ENCODE measurements around the gene OR7G2.

The OR7G2 gene

GRCh38 chr19:9128171-9128570 lies 20.9 kb upstream of the OR7G2 start:
- no peak for TF ChIP-seq CTCF (IDR thresholded peaks at IDR 0.05; ENCODE audit: borderline replicate concordance, control extremely low read depth, extremely low read depth, insufficient read depth, missing control alignments)
- no peak for DNase-seq (ENCODE audit: low spot score)
- in situ Hi-C loops (cut with MboI; ENCODE audit: low sequenced_read_pairs, unreplicated experiment) = no loop called here

GRCh38 chr19:9126900-9127405 lies 19.7 kb upstream of the OR7G2 start, which contains the start of gene OR7G3:
OR7G3 (minus strand) TSS chr19:9126950; CDS start chr19:9126950, 0 bp downstream.
- in situ Hi-C loops (cut with MboI; ENCODE audit: low sequenced_read_pairs, unreplicated experiment) = no loop called here
- no peak for TF ChIP-seq CTCF (IDR thresholded peaks at IDR 0.05; ENCODE audit: borderline replicate concordance, control extremely low read depth, extremely low read depth, insufficient read depth, missing control alignments)
- DNase-seq (ENCODE audit: low spot score) = no peak

GRCh38 chr19:9116547-9116946 lies 9.3 kb upstream of the OR7G2 start:
- DNase-seq (ENCODE audit: low spot score) = no peak
- no peak for TF ChIP-seq CTCF (IDR thresholded peaks at IDR 0.05; ENCODE audit: borderline replicate concordance, control extremely low read depth, extremely low read depth, insufficient read depth, missing control alignments)
- in situ Hi-C loops (cut with MboI; ENCODE audit: low sequenced_read_pairs, unreplicated experiment) = no loop called here

- in situ Hi-C loops (cut with MboI; ENCODE audit: low sequenced_read_pairs, unreplicated experiment) = no loop called here
- TF ChIP-seq CTCF (IDR thresholded peaks at IDR 0.05; ENCODE audit: borderline replicate concordance, control extremely low read depth, extremely low read depth, insufficient read depth, missing control alignments) = no peak
These were observed 8.1 kb upstream of the OR7G2 start, which contains the start of gene OR7G1 for GRCh38 chr19:9115307-9115813. OR7G1 (minus strand) TSS chr19:9115763; CDS start chr19:9115763, 0 bp downstream.

GRCh38 chr19:9109959-9110358 lies 2.7 kb upstream of the OR7G2 start:
- no peak for TF ChIP-seq CTCF (IDR thresholded peaks at IDR 0.05; ENCODE audit: borderline replicate concordance, control extremely low read depth, extremely low read depth, insufficient read depth, missing control alignments)
- in situ Hi-C loops (cut with MboI; ENCODE audit: low sequenced_read_pairs, unreplicated experiment) = no loop called here
- DNase-seq (ENCODE audit: low spot score) = no peak

More at GRCh38 chr19:9115307-9115813, 8.1 kb upstream of the OR7G2 start, which contains the start of gene OR7G1:
- no peak for DNase-seq (ENCODE audit: low spot score)

GRCh38 chr19:9086761-9087160 lies 20.5 kb downstream of the OR7G2 start, which contains the start of gene OR1M1:
OR1M1 (plus strand) TSS chr19:9087061; CDS start chr19:9093245, 6,184 bp downstream.
- in situ Hi-C loops (cut with MboI; ENCODE audit: low sequenced_read_pairs, unreplicated experiment) = no loop called here
- no peak for TF ChIP-seq CTCF (IDR thresholded peaks at IDR 0.05; ENCODE audit: borderline replicate concordance, control extremely low read depth, extremely low read depth, insufficient read depth, missing control alignments)
- no peak for DNase-seq (ENCODE audit: low spot score)

Measured in GM13976 (cell line).